GM23338 (cell line): ENCODE data around the gene XKR7. TPM values are rescaled to one million over a fixed set of nuclear protein-coding genes. Genes with fewer than 3 reads are reported as not detected.

Source experiments
- ATAC-seq: fragments of 200-7000 bp; cut with Tn5 transposase; 3 replicates; pipeline ENCODE4 v1.9.1; 2020
- DNase-seq: peaks from one replicate; pipeline ENCODE4 v3.0.0-alpha.2; 2015; ENCODE audit warnings: low spot score
- H2AFZ ChIP-seq: fragments of 200-600 bp; sonication (generic); 2 replicates; pipeline ENCODE4 v1.8.0; 2016; ENCODE audit warnings: antibody characterized with exemption, mild to moderate bottlenecking, moderate library complexity
- H3F3A ChIP-seq: fragments of 200-600 bp; sonication (generic); replicated peaks from 2 replicates; pipeline ENCODE4 v1.8.0; 2017; ENCODE audit warnings: antibody characterized with exemption, mixed run types, low read depth
- H3K27ac ChIP-seq: fragments of 200-600 bp; sonication (generic); 2 replicates; pipeline ENCODE4 v1.6.1; 2016; ENCODE audit warnings: low read depth
- H3K27me3 ChIP-seq: fragments of 200-600 bp; sonication (generic); 2 replicates; pipeline ENCODE4 v1.8.0; 2016; ENCODE audit warnings: mild to moderate bottlenecking, mixed run types, moderate library complexity; ENCODE audit not compliant: insufficient read depth
- H3K36me3 ChIP-seq: fragments of 200-600 bp; sonication (generic); 2 replicates; pipeline ENCODE4 v1.8.0; 2016; ENCODE audit warnings: mild to moderate bottlenecking; ENCODE audit not compliant: insufficient read depth
- H3K4me1 ChIP-seq: fragments of 200-600 bp; sonication (generic); 2 replicates; pipeline ENCODE4 v1.8.0; 2016; ENCODE audit warnings: mild to moderate bottlenecking, moderate library complexity; ENCODE audit not compliant: insufficient read depth
- H3K4me2 ChIP-seq: fragments of 200-600 bp; sonication (generic); 2 replicates; pipeline ENCODE4 v1.7.1; 2017; ENCODE audit warnings: mixed run types
- H3K4me3 ChIP-seq: fragments of 200-600 bp; sonication (generic); 2 replicates; pipeline ENCODE4 v1.6.1; 2016; ENCODE audit warnings: mixed run types
- H3K79me2 ChIP-seq: fragments of 200-600 bp; sonication (generic); replicated peaks from 2 replicates; pipeline ENCODE4 v1.8.0; 2017; ENCODE audit warnings: mild to moderate bottlenecking; ENCODE audit not compliant: insufficient read depth
- H3K9me2 ChIP-seq: fragments of 200-600 bp; sonication (generic); 2 replicates; pipeline ENCODE4 v1.8.0; 2017; ENCODE audit not compliant: insufficient read depth
- H4K20me1 ChIP-seq: fragments of 200-600 bp; sonication (generic); replicated peaks from 2 replicates; pipeline ENCODE4 v1.8.0; 2017; ENCODE audit warnings: mild to moderate bottlenecking; ENCODE audit not compliant: insufficient read depth
- H3K27ac Mint-ChIP-seq: 2 replicates; pipeline ENCODE4 v1.8.0; 2020; ENCODE audit warnings: inconsistent platforms, mild to moderate bottlenecking, moderate library complexity, mixed read lengths
- H3K27me3 Mint-ChIP-seq: 3 replicates; pipeline ENCODE4 v1.8.0; 2022; ENCODE audit warnings: low read depth, mild to moderate bottlenecking, moderate library complexity, mixed read lengths, inconsistent platforms; ENCODE audit not compliant: insufficient read depth, poor library complexity
- H3K36me3 Mint-ChIP-seq: 3 replicates; pipeline ENCODE4 v1.8.0; 2021; ENCODE audit warnings: low read depth, mild to moderate bottlenecking, inconsistent platforms, moderate library complexity, mixed read lengths
- H3K4me1 Mint-ChIP-seq: 3 replicates; pipeline ENCODE4 v1.8.0; 2020; ENCODE audit warnings: mild to moderate bottlenecking, inconsistent platforms, mixed read lengths
- H3K4me3 Mint-ChIP-seq: 3 replicates; pipeline ENCODE4 v1.8.0; 2021; ENCODE audit warnings: moderate library complexity, mild to moderate bottlenecking, inconsistent platforms, mixed read lengths
- H3K9me3 Mint-ChIP-seq: 3 replicates; pipeline ENCODE4 v1.8.0; 2020; ENCODE audit warnings: moderate library complexity, mild to moderate bottlenecking, inconsistent platforms, mixed read lengths
- CREB1 ChIP-seq: fragments of 250-450 bp; sonication (Bioruptor Pico); IDR thresholded peaks from 2 replicates; pipeline ENCODE4 v1.5.0; 2020; ENCODE audit warnings: low read depth, mild to moderate bottlenecking, moderate library complexity
- EZH2 ChIP-seq: fragments of 200-600 bp; sonication (generic); IDR thresholded peaks from one replicate; pipeline ENCODE4 v1.8.0; 2017; ENCODE audit warnings: antibody characterized with exemption, mild to moderate bottlenecking, low read depth; ENCODE audit not compliant: unreplicated experiment
- EZH2phosphoT487 ChIP-seq: fragments of 200-600 bp; sonication (generic); IDR thresholded peaks from one replicate; pipeline ENCODE4 v1.8.1; 2018; ENCODE audit warnings: antibody characterized with exemption; ENCODE audit not compliant: unreplicated experiment
- JUNB ChIP-seq: IDR thresholded peaks from one replicate; pipeline ENCODE4 v1.6.1; 2016; ENCODE audit warnings: antibody characterized with exemption; ENCODE audit not compliant: unreplicated experiment
- NANOG ChIP-seq: IDR thresholded peaks from 2 replicates; pipeline ENCODE4 v1.6.1; 2016; ENCODE audit warnings: antibody characterized with exemption, borderline replicate concordance
- POLR2AphosphoS5 ChIP-seq: IDR thresholded peaks from 2 replicates; pipeline ENCODE4 v1.6.1; 2016; ENCODE audit warnings: antibody characterized with exemption, low read depth
- STAT1 ChIP-seq: IDR thresholded peaks from one replicate; pipeline ENCODE4 v1.6.1; 2016; ENCODE audit warnings: antibody characterized with exemption; ENCODE audit not compliant: unreplicated experiment
- ZNF114 ChIP-seq: fragments of 250-450 bp; sonication (Bioruptor Pico); IDR thresholded peaks from 2 replicates; pipeline ENCODE4 v1.5.0; 2020; ENCODE audit warnings: mild to moderate bottlenecking, moderate library complexity
- polyA plus RNA-seq: library from polyadenylated mRNA; unstranded; fragments of >200 nt; fragmentation: Nextera tagmentation; extraction: Ambion mirVana; gene quantifications from 2 replicates; pipeline ENCODE4 v1.2.1, GENCODE V29; 2016
- total RNA-seq: library from RNA; depleted of rRNA; stranded (reverse); fragments of >200 nt; shearing (Covaris generic); gene quantifications from 2 replicates; pipeline ENCODE4 v1.2.3, GENCODE V29; 2014
- TF ChIP-seq, protein P1 (sequence below): IDR thresholded peaks from one replicate; pipeline ENCODE4 v1.6.1; 2018; ENCODE audit warnings: antibody characterized with exemption; ENCODE audit not compliant: unreplicated experiment
- TF ChIP-seq, protein P2 (sequence below): fragments of 250-450 bp; sonication (Bioruptor Pico); IDR thresholded peaks from 2 replicates; pipeline ENCODE4 v1.5.0; 2020; ENCODE audit warnings: mild to moderate bottlenecking, moderate library complexity
- TF ChIP-seq, protein P3 (sequence below), 2 experiments: fragments of 200-600 bp in 1 of 2; sonication (generic) in 1 of 2; conservative IDR thresholded peaks; 2 replicates each; pipeline versions ENCODE4 v1.5.1 to v1.6.1; 2016 to 2017; ENCODE audit warnings: antibody characterized with exemption in 2 of 2, low read depth in 2 of 2, mild to moderate bottlenecking in 2 of 2, moderate library complexity in 1 of 2

Gene XKR7
- total and polyA plus RNA-seq, 2 experiments from 2014 or later: 0.61 to 3.9 TPM

DNA sequence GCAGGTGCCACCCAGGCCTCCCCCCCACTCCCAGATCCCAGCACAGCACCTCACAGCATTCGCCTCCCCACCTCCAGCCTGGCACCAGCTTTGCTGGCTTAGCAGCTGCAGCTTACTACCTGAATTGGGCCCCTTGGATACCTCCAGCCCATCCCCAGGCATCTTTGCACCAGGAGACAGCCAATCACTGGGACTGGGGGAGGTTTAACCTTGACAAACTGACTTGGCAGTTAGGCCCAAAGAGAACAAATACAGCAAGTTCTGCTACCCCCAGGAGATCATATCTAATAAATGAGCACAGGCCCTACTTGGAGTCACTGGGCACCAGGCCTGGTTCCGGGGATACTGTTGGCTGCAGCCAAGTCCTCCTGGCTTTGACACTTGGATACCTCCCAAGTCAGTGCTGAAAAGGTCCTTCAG lies 24.9 kb upstream of the XKR7 start:
- H3K4me3 ChIP-seq: no peak overlapping the region
- peaks cover 6% of the 10 kb centered on the region for H3K27me3 Mint-ChIP-seq
- ATAC-seq (no peak), DNase-seq (no peak)
- H3K4me1 Mint-ChIP-seq: no peaks in the 10 kb centered on the region
- H4K20me1 ChIP-seq: peaks cover 34% of the 10 kb centered on the region
- H3K27ac ChIP-seq: no peak overlapping the region
- peaks cover 22% of the 10 kb centered on the region for H3K36me3 ChIP-seq
- H3K27me3 ChIP-seq: no peaks in the 10 kb centered on the region
- TF ChIP-seq, protein P1, sequence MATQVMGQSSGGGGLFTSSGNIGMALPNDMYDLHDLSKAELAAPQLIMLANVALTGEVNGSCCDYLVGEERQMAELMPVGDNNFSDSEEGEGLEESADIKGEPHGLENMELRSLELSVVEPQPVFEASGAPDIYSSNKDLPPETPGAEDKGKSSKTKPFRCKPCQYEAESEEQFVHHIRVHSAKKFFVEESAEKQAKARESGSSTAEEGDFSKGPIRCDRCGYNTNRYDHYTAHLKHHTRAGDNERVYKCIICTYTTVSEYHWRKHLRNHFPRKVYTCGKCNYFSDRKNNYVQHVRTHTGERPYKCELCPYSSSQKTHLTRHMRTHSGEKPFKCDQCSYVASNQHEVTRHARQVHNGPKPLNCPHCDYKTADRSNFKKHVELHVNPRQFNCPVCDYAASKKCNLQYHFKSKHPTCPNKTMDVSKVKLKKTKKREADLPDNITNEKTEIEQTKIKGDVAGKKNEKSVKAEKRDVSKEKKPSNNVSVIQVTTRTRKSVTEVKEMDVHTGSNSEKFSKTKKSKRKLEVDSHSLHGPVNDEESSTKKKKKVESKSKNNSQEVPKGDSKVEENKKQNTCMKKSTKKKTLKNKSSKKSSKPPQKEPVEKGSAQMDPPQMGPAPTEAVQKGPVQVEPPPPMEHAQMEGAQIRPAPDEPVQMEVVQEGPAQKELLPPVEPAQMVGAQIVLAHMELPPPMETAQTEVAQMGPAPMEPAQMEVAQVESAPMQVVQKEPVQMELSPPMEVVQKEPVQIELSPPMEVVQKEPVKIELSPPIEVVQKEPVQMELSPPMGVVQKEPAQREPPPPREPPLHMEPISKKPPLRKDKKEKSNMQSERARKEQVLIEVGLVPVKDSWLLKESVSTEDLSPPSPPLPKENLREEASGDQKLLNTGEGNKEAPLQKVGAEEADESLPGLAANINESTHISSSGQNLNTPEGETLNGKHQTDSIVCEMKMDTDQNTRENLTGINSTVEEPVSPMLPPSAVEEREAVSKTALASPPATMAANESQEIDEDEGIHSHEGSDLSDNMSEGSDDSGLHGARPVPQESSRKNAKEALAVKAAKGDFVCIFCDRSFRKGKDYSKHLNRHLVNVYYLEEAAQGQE: no peak
- TF ChIP-seq STAT1 (no peak), POLR2AphosphoS5 (no peak), EZH2 (no peak), EZH2phosphoT487 (no peak), ZNF114 (CRISPR knock-in tag) (no peak), CREB1 (CRISPR knock-in tag) (no peak), JUNB (no peak), NANOG (no peak)
- TF ChIP-seq, protein P2, sequence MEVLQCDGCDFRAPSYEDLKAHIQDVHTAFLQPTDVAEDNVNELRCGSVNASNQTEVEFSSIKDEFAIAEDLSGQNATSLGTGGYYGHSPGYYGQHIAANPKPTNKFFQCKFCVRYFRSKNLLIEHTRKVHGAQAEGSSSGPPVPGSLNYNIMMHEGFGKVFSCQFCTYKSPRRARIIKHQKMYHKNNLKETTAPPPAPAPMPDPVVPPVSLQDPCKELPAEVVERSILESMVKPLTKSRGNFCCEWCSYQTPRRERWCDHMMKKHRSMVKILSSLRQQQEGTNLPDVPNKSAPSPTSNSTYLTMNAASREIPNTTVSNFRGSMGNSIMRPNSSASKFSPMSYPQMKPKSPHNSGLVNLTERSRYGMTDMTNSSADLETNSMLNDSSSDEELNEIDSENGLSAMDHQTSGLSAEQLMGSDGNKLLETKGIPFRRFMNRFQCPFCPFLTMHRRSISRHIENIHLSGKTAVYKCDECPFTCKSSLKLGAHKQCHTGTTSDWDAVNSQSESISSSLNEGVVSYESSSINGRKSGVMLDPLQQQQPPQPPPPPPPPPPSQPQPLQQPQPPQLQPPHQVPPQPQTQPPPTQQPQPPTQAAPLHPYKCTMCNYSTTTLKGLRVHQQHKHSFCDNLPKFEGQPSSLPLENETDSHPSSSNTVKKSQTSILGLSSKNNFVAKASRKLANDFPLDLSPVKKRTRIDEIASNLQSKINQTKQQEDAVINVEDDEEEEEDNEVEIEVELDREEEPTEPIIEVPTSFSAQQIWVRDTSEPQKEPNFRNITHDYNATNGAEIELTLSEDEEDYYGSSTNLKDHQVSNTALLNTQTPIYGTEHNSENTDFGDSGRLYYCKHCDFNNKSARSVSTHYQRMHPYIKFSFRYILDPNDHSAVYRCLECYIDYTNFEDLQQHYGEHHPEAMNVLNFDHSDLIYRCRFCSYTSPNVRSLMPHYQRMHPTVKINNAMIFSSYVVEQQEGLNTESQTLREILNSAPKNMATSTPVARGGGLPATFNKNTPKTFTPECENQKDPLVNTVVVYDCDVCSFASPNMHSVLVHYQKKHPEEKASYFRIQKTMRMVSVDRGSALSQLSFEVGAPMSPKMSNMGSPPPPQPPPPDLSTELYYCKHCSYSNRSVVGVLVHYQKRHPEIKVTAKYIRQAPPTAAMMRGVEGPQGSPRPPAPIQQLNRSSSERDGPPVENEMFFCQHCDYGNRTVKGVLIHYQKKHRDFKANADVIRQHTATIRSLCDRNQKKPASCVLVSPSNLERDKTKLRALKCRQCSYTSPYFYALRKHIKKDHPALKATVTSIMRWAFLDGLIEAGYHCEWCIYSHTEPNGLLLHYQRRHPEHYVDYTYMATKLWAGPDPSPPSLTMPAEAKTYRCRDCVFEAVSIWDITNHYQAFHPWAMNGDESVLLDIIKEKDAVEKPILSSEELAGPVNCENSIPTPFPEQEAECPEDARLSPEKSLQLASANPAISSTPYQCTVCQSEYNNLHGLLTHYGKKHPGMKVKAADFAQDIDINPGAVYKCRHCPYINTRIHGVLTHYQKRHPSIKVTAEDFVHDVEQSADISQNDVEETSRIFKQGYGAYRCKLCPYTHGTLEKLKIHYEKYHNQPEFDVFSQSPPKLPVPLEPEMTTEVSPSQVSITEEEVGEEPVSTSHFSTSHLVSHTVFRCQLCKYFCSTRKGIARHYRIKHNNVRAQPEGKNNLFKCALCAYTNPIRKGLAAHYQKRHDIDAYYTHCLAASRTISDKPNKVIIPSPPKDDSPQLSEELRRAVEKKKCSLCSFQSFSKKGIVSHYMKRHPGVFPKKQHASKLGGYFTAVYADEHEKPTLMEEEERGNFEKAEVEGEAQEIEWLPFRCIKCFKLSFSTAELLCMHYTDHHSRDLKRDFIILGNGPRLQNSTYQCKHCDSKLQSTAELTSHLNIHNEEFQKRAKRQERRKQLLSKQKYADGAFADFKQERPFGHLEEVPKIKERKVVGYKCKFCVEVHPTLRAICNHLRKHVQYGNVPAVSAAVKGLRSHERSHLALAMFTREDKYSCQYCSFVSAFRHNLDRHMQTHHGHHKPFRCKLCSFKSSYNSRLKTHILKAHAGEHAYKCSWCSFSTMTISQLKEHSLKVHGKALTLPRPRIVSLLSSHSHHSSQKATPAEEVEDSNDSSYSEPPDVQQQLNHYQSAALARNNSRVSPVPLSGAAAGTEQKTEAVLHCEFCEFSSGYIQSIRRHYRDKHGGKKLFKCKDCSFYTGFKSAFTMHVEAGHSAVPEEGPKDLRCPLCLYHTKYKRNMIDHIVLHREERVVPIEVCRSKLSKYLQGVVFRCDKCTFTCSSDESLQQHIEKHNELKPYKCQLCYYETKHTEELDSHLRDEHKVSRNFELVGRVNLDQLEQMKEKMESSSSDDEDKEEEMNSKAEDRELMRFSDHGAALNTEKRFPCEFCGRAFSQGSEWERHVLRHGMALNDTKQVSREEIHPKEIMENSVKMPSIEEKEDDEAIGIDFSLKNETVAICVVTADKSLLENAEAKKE (CRISPR knock-in tag): no peak
- TF ChIP-seq, protein P3, sequence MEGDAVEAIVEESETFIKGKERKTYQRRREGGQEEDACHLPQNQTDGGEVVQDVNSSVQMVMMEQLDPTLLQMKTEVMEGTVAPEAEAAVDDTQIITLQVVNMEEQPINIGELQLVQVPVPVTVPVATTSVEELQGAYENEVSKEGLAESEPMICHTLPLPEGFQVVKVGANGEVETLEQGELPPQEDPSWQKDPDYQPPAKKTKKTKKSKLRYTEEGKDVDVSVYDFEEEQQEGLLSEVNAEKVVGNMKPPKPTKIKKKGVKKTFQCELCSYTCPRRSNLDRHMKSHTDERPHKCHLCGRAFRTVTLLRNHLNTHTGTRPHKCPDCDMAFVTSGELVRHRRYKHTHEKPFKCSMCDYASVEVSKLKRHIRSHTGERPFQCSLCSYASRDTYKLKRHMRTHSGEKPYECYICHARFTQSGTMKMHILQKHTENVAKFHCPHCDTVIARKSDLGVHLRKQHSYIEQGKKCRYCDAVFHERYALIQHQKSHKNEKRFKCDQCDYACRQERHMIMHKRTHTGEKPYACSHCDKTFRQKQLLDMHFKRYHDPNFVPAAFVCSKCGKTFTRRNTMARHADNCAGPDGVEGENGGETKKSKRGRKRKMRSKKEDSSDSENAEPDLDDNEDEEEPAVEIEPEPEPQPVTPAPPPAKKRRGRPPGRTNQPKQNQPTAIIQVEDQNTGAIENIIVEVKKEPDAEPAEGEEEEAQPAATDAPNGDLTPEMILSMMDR (conservative IDR thresholded peaks at IDR 0.05; ENCODE audit: low read depth in 2 of 2): no peak
- H3K4me1 ChIP-seq: no peaks in the 10 kb centered on the region
- H2AFZ ChIP-seq: no peak overlapping the region
- 0 out of 2 replicates have a peak, but pooled peaks cover 5% of the 10 kb centered on the region for H3K79me2 ChIP-seq
- H3K27ac Mint-ChIP-seq: no peak overlapping the region
- H3K9me3 Mint-ChIP-seq: peaks cover 4% of the 10 kb centered on the region; the same call in 2 of the 3 replicates
- no peak overlapping the region for H3K4me3 Mint-ChIP-seq
- no peak overlapping the region for H3K4me2 ChIP-seq
- H3K36me3 Mint-ChIP-seq: peaks cover 38% of the 10 kb centered on the region
- H3F3A ChIP-seq: no peaks in the 10 kb centered on the region; the same call in 1 of the 2 replicates
- no peaks in the 10 kb centered on the region for H3K9me2 ChIP-seq
